HG03060 (cell line): ENCODE data around the gene PEX5L.
A peak's percentile ranks its signal among the peaks of the same experiment; 100 is the strongest.

Source experiments
- ATAC-seq: cut with Tn5 transposase; IDR thresholded peaks from one replicate; pipeline ENCODE4 v1.9.1; 2021; ENCODE audit warnings: low read depth, moderate number of reproducible peaks; ENCODE audit not compliant: unreplicated experiment

PEX5L gene

DNA sequence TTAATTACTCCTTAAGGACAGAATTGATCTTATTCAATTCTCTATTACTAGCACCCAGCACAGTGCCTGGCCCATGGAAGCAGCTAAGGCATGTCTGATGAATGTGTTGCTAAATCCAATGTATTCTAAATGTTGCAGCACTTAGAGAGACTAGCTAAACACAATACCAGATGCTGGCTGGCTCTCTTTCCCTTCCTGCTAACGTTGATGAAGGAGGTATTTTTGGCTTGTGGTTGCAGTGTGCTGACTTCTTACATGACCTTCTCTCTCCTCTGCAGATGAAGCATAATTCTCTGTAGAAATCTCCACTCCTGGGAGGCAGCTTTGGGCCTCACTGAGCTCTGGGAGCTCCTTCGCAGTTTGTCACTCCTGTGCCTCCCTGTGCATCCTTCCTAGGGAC, 183.6 kb downstream of the PEX5L start:
- ATAC-seq = peak; percentile 79

DNA sequence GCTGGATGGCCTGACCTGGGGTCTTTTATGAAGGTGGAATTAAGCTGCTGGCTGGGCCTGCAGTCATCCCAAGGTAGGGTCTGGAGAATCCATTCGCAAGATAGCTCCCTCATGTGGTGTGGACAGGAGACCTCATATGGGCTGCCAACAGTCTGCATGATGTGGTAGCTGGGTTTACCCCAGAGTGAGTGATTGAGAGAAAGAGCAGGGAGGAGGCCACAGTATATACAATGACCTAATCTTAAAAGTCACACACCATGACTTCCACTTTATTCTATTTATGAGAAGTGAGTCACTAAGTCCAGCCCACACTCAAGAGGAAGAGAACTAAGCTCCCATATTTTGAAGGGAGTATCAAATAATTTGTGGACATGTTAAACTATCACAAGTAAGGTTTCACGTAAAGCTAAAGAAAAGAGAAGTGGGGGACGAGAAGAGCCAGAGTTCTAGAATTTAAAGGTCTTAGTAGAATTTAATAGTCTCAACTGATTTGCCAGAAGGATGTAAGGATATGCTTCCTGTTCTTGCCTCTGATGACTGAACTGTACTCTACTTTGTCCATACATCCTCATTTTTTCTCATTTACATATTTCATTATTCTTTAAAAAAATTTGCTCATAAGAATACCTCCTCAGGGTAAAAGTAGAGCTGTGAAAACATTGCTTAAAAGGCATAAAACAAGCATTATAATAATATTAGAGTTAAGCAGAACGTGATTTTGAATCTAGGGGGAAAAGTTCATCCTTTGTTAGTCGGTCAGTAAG, 184.4 kb downstream of the PEX5L start:
- ATAC-seq = peak; percentile 53

DNA sequence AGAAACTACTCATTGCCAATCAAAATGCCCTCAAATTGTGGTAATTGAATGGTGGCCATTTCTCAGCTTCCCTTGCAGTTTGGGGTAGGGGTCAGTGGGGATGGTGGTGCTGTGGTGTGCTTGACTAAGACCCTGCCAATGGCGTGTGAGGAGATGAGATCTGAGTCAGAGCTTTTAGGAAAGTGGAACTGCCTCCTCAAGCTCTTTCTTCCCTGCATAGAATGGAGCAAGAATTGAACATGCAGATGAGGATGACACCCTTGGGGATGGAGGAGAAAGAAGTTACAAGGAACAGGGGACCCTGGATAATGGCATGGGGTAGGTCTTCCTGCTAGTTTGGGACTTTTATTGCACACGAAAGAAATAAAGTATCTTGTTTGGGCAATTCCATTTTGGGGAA, 188.0 kb downstream of the PEX5L start:
- no peak for ATAC-seq

DNA sequence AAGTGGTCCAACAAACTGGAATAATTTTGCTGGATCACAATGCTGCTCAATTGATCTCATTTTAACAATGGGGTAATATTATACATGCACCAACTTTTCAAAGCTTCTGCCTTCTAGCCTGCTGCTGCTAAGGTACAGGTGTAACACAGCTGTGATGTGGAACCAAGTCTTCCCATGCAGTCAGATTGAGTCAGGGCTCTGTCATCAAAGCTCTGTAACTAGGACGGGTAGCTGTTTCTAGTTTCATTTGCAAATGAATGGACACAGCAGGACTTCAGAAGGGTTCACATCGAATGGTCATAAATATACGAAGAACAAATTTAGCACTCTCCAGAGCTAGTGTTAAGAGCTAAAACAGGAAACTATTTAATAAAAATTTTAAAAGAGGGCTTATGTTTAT, 194.7 kb downstream of the PEX5L start:
- ATAC-seq = no peak

DNA sequence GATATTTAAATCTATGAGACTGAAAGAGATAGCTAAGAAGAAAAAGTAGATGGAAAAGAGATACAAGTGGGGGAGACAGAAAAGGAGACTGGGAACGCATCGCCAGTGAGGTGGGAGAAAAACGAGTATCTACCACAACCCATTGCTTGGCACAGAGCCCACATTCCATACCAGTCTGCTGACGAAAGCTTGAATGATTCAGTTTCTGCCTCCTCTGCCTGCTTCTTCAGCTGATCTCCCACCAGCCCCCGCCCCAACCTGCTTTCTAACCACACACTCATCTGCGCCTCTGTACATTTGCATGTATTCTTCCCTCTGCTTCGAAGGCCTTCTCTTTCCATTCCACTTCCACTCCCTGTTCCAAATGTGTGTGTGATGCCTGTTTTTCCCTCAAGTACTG, 195.8 kb downstream of the PEX5L start:
- no peak for ATAC-seq

DNA sequence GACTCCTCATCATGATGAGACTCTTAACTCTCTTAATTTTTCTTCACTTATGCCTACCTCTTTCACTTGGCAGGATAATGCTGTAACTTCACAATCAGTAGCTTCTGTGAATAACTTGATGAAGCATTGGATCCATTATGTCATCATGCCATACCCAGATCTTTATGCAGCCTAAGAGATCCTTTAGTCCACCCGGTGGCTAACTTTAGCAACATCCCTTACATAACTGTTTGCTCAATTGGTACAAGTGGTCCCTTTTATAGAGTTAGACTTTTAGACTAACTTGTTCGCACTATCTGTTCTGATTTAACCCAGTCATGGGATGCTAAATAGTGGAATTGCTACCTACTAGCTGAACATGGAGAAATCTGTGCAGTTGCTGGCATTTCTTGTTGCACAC, 199.4 kb downstream of the PEX5L start:
- ATAC-seq = no peak

DNA sequence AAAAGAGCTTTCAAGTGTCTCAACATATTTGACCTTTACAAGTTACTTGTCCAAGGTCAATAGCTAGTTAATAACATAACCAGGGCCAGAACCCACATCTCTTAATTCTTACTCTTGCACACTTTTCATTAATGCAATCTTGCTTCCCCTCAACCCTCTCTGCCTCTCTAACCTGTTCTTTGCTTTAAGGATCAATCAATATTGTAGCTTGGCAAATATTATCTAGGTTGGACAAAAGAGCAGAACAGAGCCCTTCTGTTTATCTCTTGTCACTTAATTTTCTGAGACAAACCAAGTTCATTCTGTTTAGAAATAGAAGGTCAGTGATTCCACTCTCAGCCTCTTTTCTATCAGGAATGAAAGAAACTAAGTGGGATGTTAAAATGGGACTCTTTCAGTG, 203.4 kb downstream of the PEX5L start:
- ATAC-seq = no peak

DNA sequence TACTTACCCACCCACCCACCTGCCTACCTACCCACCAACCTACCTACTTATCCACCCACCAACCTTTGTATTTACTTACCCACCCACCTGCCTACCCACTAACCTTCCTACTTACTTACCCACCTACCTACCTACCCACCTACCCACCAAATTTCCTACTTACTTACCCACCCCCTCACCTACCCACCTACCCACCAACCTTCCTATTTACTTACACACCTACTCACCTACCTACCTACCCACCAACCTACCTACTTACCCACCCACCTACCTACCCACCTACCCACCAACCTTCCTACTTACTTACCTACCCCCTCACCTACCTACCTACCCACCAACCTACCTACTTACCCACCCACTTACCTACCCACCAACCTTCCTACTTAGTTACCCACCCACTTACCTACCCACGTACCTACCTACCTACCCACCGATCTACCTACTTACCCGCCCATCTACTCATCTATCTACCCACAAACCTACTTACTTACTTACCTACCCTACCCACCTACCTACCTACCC, 204.3 kb downstream of the PEX5L start:
- ATAC-seq = no peak

DNA sequence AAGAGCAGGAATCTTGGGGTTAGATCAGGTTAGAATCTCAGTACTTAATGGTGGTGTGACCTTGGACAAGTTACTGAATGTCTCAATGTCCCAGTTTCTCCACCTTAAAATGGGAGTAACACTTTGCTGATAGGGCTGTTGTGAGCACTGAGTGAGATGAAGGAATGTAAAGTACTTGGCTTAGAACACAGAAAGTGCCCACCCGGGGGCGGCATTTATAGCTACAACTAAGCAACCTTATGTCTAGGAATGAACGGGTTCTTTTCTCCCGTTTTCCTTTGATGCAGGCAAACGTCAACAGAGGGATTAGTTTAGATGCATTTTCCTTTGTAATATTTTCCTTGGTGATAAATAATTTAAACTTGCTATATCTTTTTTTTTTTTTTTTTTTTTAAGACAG, 207.3 kb downstream of the PEX5L start:
- ATAC-seq = no peak

DNA sequence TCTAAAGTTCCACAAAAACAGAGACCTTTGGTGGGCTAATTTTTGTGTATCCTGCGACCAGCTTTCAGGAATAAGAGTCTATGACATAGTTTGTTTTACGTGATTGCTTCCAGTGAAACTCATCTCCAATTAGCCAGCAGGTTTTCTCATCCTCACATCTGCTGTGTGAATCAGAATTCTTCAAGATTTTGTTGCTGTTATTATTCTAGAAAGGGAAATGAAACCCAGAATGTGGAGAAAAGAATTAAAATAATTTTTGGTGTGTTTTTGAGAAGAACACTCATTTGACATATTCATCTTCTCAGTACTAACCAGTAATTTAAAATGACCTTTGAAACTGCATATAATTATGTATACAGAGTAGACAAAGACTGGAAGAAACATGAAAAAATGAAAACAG, 208.0 kb downstream of the PEX5L start:
- no peak for ATAC-seq

DNA sequence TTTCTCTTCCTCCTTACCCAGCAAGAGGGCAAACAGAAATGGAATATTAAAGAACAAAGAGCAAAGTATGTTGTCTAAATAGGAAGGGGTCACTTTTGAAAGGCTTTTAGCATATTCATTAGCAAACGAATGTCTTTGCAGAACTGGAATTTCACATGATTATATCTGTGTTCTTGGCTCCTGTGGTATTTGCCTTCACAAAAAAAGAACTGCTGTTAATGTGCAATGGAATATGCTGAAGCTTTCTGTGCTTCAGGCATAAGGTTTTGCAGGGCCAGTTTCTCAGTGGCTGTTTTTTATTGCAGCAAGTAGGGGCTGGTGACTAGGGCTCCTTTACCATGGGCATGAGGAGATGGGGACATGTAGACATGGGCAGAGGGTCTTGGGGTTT, 210.5 kb downstream of the PEX5L start:
- no peak for ATAC-seq

DNA sequence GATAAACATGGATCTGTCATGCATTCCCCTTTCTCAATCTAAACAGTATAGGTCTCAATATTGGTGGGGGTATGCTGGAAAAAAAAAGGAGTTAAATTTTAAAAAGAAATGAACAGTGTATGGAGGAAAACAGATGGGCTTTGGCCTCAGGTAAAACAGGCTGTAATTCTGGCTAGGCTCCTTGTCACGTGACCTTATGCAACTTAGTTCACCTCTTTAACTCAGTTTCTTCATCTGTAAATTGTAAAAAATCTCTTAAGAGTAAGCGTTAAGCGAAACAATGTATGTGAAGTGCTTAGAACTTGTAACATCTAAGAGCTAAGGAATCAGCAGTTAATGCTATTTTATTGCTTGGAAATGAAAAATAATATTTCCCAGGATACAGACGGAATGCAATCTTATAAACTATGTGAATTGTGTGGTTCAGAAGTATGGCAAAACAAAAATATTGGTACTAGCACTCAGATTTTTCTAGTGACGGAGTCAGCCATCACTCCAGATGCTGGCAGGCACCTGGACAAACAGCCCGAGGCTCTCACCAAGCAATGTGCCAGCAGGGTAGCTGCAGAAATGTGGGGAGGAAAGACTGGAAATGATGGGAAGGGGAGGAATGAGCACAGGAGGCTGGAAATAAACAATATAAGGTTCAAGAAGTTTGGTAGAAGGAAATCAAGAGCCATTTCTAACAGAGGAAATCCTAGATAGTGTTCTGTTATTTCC, 211.1 kb downstream of the PEX5L start:
- ATAC-seq = no peak

DNA sequence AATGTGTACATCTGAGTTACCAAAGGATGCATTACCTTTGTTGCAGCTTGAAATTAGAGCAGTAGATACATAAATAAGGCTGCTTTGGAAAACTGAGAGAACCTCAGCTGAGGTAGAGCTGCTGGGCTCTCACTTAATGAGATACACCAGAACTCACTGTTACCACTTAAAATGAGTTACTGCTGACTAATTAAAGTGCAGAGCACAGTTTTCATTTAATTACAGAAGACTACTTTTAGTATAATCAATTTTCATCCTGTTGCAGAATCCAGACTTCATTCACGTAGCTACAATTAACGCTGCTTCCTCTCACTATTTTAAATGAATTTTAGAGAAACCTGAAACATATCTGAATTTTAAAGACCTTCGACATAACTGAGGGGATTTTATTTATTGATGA, 214.4 kb downstream of the PEX5L start:
- ATAC-seq = no peak

DNA sequence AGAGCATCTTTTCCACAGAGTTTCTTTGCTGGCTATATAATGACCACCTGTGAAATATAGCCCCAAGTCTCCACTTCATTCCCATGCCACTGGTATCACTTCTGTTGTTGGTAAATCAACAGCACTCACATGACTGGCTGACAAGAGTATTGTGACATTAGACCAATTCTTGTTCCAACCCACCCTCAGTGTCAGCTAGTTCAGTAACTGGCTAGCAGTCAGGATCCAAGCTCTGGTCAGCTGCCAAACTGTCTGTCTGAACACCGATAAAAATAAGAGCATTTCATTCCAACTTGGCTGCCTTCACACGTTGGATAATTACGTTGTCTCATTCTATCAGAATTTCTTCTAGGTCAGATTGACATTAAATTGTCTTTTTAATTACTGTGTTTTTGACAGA, 217.4 kb downstream of the PEX5L start:
- ATAC-seq = no peak

DNA sequence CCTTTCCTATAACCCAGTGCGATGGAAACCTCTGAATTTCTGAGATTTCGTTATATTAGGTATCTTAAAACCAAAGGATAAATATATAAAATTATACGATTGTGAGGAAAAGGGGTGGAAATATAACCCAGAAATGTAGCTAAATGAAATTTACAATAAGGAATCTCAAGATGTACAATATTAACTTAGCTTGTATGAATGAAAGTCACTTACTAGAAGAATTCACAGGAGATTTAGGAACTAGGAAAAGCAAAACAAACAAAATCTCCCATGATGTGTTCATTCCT, 224.7 kb downstream of the PEX5L start:
- no peak for ATAC-seq

DNA sequence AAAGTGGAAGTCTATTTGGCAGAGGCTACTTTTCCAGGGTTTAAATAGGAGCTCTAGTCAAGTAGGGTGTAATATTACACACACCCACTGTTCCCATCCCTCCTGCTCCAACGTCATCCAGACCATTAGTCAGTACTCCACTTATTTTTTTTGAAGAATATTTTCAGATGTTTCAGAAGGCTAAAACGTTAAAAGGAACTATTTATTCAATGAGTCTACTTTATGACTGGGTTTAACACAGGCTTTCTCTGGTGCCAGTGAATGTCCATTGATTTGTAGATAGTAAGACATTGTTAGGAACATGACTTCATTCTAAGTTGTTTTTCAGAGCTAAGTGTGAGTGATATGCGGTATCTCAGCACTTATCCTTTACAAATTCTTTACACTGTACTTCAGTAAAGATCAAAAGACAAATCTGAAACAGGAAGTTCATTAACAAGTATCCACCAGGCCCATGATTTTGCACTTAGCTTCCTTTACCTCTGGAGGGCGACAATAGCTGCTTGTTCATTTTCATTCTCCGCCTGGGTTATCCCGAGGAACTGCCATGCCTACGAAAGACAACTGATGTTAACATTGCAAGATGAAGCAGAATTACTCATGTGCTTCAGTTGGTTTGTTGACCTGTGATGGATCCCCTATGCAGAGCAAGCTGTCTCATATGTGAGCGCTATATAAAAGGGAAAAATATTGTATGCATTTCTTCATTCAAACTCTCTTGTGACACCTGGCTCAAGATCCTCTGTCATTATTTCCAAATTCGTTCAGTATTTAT, 225.2 kb downstream of the PEX5L start:
- ATAC-seq = peak; percentile 85

DNA sequence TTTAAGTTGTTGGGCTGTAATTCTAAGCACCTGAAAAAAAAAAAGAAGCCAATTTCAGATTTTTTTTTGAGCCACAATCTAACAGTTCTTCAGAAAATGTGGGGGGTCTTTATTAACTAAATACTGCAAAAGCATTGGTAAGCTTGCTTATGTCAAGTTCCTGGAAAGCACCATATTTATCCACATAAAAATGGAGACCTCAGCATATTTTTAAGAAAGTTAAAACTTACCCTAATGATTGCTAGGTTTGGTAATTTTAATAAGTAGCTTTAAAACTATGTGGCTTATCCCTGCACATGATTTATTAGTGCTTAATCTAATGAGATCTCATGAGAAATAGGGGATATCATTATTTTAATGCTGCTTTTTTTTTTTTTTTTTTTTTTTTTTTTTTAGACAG, 227.1 kb downstream of the PEX5L start:
- ATAC-seq = no peak

DNA sequence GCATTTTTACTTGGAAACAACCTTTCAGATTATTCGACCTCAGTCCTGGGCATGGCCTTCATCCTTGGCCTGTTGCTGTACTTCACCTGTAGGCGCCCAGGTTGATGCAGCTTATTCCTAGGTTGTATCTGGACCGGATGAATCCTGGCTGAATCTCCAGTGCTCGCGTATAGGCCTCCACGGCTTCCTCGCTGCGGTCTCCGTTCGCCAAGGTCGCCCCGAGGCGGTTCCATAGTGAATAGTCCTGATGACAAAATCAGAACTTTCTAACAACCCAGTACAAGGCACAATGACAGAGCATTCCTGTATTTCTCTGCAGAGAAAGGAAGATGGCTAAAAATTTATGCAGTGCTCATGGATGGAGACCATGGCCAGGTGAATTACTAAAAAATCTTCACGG, 229.1 kb downstream of the PEX5L start:
- ATAC-seq = no peak

DNA sequence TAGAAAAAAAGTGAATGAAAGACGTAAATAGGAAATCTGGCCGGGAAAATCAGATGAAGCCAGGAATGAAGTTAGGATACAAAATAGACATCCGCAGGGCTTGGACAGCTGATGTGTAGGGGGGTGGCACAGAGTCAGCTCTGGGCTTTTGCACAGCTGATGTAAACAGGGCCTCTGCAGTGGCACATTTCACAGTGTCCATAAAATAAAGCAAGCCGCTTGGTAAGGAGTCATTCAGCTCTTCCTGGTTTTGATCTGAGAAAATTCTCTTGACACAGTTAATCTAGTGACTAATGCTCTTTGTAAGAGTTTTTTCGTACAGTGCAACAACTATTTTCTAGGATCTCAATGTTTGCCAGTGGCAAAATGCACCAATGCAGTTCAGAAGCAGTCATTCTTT, 230.6 kb downstream of the PEX5L start:
- ATAC-seq = no peak

DNA sequence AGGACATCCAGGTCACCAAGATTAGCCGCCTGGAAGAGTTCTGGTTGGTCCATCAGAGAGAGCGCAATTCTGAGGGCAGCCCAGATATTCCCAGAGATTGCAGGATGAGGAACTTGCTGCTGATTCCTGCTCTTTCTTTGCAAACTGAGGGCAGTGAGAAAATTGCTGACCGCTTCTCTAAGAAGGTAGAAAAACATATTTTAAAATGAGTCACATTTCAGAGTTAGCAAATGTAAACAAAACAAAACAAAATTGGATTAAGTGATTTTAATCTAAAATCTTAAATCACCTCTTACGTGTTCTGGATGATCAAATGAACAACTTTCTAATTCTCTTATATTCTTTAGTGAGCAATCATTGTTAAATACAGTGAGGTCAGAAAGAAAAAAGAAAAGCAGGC, 234.9 kb downstream of the PEX5L start:
- no peak for ATAC-seq

DNA sequence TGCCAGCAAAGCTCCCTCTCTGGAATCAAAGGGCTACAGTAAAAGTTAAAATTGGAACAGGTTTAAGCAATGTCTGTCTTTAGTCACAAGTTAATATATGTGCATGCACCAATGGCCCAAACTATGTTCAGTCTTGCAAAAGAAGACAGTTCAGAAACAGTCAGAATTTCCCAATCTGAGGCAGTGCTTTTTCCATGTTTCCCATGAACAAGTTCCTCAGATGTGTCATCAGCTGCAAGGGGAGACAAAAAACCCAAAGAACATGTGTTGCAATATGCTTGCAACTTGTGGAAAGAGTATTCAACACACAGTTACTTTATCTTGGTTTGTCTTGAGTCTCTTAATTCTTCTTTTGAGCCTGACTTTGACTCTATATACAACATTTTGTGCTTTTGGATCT, 235.5 kb downstream of the PEX5L start:
- ATAC-seq = no peak

DNA sequence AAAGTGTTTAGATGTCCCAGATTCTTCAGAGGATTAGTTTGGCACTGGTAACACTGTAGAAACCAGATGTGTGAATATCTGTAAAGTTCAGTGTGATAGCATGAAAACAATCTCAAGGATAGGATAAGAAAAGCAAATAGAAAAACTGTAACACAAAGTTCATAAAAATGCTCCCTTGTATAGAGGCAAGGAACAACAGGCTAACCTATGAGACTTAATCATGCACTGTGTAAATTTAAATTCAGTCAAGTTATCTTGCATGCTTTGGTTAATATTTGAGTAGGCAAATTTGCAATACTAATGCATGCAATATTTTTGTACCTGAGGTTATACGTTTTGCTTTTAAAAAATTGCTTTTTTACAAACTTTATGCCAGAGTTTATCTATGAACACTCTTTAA, 239.5 kb downstream of the PEX5L start:
- ATAC-seq = no peak
